OCI-LY7 (cell line): ENCODE measurements around the gene C17orf50.

Experiments used
- CTCF ChIP-seq: fragments of 200-600 bp; sonication (generic); conservative IDR thresholded peaks from 2 replicates; pipeline ENCODE4 v1.5.1; 2014; ENCODE audit warnings: mild to moderate bottlenecking, antibody characterized with exemption, low read length, moderate library complexity, mixed read lengths
- EZH2phosphoT487 ChIP-seq: fragments of 200-600 bp; sonication (generic); IDR thresholded peaks from 2 replicates; pipeline ENCODE4 v1.6.1; 2018; ENCODE audit warnings: low read depth, borderline replicate concordance, mild to moderate bottlenecking, mixed run types, antibody characterized with exemption, low read length, moderate library complexity, mixed read lengths

GRCh38 chr17:35766489-35766877 is 5.8 kb downstream of the C17orf50 start:
- TF ChIP-seq CTCF (no peak), EZH2phosphoT487 (no peak)
